HUES48 (cell line): ENCODE data around the gene OSBP2.
"Not testable (repeated sequence)": the region's sequence is repeated elsewhere in the genome, so short reads cannot be mapped to it uniquely, and the experiment has no call there.

ENCODE experiments used
- H3K27ac ChIP-seq: one replicate; pipeline ENCODE4 v1.7.0; 2013; ENCODE audit warnings: low read depth, low read length, inconsistent platforms
- H3K27me3 ChIP-seq: 2 replicates; pipeline ENCODE4 v1.6.1; 2013; ENCODE audit warnings: mild to moderate bottlenecking, low read length; ENCODE audit not compliant: control insufficient read depth, insufficient read depth
- H3K36me3 ChIP-seq: 2 replicates; pipeline ENCODE4 v1.6.1; 2013; ENCODE audit warnings: low read length; ENCODE audit not compliant: control insufficient read depth, insufficient read depth
- H3K4me1 ChIP-seq: 2 replicates; pipeline ENCODE4 v1.6.1; 2013; ENCODE audit warnings: mild to moderate bottlenecking, low read length; ENCODE audit not compliant: control insufficient read depth, insufficient read depth
- H3K4me3 ChIP-seq: 2 replicates; pipeline ENCODE4 v1.5.1; 2013; ENCODE audit warnings: mild to moderate bottlenecking, low read depth, low read length
- H3K9ac ChIP-seq: 2 replicates; pipeline ENCODE4 v1.6.1; 2013; ENCODE audit warnings: mild to moderate bottlenecking, low read depth, low read length, moderate library complexity
- H3K9me3 ChIP-seq: 2 replicates; pipeline ENCODE4 v1.6.1; 2013; ENCODE audit warnings: low read length; ENCODE audit not compliant: control insufficient read depth, insufficient read depth

OSBP2 gene

DNA sequence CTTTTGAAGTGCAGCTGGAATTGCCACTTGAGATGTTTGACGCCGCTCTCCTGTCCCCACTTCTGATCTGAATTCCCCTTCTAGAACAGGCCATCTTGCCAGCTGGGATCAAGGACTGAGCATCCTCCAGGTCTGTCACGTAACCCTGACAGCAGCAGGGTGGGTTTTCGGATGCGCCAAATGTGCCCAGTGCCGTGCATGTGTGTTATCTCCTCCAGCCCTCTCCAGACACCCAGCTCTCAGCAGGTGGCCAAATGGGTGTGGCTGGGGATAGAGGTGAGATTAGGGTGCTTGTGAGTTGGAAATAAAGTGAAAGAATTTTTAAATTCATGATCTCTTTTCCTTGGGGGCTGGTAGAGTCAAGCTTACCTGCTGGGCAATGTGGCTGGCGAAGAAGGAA is 3.3 kb downstream of the OSBP2 start:
- H3K27me3 ChIP-seq = peaks cover 19% of the 10 kb centered on the region
- peaks cover 6% of the 10 kb centered on the region; the same call in 1 of the 2 replicates for H3K4me1 ChIP-seq
- H3K36me3 ChIP-seq = no peaks in the 10 kb centered on the region
- no peak overlapping the region for H3K4me3 ChIP-seq
- no peaks in the 10 kb centered on the region for H3K9me3 ChIP-seq
- H3K9ac ChIP-seq = no peak overlapping the region
- no peak overlapping the region for H3K27ac ChIP-seq

GRCh38 chr22:30701872-30702271 is 7.2 kb downstream of the OSBP2 start:
- H3K9ac ChIP-seq = no peak overlapping the region
- no peaks in the 10 kb centered on the region for H3K36me3 ChIP-seq
- no peaks in the 10 kb centered on the region for H3K9me3 ChIP-seq
- H3K27me3 ChIP-seq = peaks cover 1% of the 10 kb centered on the region; the same call in 1 of the 2 replicates
- no peak overlapping the region for H3K27ac ChIP-seq
- H3K4me1 ChIP-seq = peaks cover 9% of the 10 kb centered on the region; the same call in 1 of the 2 replicates
- H3K4me3 ChIP-seq = no peak overlapping the region

- no peaks in the 10 kb centered on the region for H3K27me3 ChIP-seq
- peaks cover 9% of the 10 kb centered on the region; the same call in 1 of the 2 replicates for H3K4me1 ChIP-seq
- no peak overlapping the region for H3K9ac ChIP-seq
- H3K4me3 ChIP-seq = no peak overlapping the region
- H3K9me3 ChIP-seq = no peaks in the 10 kb centered on the region
- no peaks in the 10 kb centered on the region for H3K36me3 ChIP-seq
- no peak overlapping the region for H3K27ac ChIP-seq
These were observed 8.2 kb downstream of the OSBP2 start for GRCh38 chr22:30702856-30703255.

DNA sequence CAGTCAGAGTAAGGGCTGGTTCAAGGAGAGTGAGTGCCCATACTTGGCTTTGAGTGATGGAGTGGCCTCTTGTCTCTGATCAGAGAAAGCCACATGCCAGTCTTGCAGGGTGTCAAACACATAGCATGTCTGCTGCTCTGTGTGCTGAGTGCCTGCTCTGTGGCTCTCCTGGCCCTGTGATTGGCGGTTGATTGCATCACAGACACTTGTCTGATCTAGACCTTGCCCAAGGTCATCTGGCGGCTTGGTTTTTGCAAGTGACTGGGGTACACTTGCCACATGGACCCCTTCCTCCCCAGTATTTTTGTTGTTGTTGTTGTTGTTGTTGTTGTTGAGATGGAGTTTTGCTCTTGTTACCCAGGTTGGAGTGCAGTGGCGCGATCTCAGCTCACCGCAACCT is 10.3 kb downstream of the OSBP2 start:
- H3K9ac ChIP-seq = no peak overlapping the region
- no peaks in the 10 kb centered on the region for H3K27me3 ChIP-seq
- H3K27ac ChIP-seq = no peak overlapping the region
- no peaks in the 10 kb centered on the region for H3K9me3 ChIP-seq
- H3K4me3 ChIP-seq = no peak overlapping the region
- H3K36me3 ChIP-seq = no peaks in the 10 kb centered on the region
- H3K4me1 ChIP-seq = peaks cover 9% of the 10 kb centered on the region; the same call in 1 of the 2 replicates

DNA sequence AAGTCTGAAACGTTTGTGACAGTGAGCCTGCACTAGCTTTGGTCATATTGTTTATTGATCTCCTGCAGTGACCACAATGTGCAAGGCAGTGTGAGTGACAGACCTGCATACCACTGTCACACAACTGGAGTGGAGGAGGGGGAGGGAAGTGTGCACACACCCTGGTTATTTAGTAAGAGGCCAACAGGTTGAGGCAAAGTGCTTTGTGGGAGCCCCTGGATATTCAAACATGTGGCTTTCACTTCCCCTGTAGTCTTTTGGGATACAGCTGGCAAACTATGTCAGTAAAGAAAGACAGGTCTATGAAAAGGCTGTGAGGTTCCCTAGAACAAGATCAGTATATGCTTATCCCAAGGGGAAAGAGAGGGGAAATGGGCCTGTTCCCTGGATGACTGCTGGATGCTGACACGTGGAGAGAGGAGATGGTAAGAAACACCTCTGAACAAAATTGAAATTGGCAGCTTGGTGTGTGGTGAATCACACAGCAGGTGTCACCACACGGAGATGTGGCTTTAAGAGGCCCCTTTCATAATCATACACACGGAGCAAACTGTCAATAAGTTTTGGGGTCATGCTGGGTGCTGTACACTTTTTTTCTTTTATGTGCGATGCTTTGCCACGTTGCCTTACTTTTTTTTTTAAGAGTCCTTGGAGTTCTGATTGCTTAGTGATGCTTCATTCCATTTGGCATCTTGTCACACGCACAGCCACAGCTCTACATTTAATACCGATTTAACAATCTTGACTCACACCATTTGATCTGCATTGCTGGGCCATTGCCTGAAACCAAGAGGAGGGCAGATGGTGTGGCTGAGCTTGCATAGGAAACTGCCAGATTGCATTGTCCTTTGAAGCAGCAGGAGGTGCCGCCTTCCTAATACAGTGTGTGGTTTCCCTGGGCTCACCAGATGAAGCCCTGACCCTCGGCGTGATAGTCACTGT is 11.3 kb downstream of the OSBP2 start:
- Histone ChIP-seq H3K27ac (no peak overlapping the region), H3K4me1 (peaks cover 9% of the 10 kb centered on the region; the same call in 1 of the 2 replicates), H3K4me3 (no peak overlapping the region), H3K9ac (no peak overlapping the region), H3K36me3 (no peaks in the 10 kb centered on the region), H3K9me3 (no peaks in the 10 kb centered on the region), H3K27me3 (no peaks in the 10 kb centered on the region)

DNA sequence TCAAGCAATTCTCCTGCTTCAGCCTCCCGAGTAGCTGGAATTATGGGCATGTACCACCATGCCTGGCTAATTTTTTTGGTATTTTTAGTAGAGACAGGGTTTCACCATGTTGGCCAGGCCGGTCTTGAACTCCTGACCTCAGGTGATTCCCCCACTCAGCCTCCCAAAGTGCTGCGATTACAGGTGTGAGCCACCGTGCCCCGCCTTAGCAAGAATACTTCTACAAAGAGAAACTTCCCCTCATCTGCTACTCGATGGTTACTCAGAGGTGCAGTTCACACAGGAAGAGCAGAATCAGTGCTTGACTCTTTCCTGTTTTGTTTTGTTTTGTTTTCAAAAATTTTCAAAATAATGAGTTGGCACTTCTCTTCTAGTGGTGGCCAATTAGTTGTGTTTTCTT is 15.3 kb downstream of the OSBP2 start:
- not testable (repeated sequence) for H3K27ac ChIP-seq, H3K9me3 ChIP-seq, H3K4me3 ChIP-seq, H3K36me3 ChIP-seq, H3K4me1 ChIP-seq, H3K27me3 ChIP-seq, H3K9ac ChIP-seq

GRCh38 chr22:30712094-30712493 is 17.4 kb downstream of the OSBP2 start:
- Histone ChIP-seq H3K27ac (no peak overlapping the region), H3K36me3 (no peaks in the 10 kb centered on the region), H3K4me3 (no peak overlapping the region), H3K4me1 (no peaks in the 10 kb centered on the region), H3K9me3 (no peaks in the 10 kb centered on the region), H3K9ac (no peak overlapping the region), H3K27me3 (no peaks in the 10 kb centered on the region)

GRCh38 chr22:30714062-30714461 is 19.4 kb downstream of the OSBP2 start:
- Histone ChIP-seq H3K27me3 (no peaks in the 10 kb centered on the region), H3K36me3 (no peaks in the 10 kb centered on the region), H3K4me3 (no peak overlapping the region), H3K9ac (no peak overlapping the region), H3K27ac (no peak overlapping the region), H3K9me3 (no peaks in the 10 kb centered on the region), H3K4me1 (no peaks in the 10 kb centered on the region)

- H3K9me3 ChIP-seq = no peaks in the 10 kb centered on the region
- no peaks in the 10 kb centered on the region for H3K4me1 ChIP-seq
- H3K36me3 ChIP-seq = no peaks in the 10 kb centered on the region
- H3K27me3 ChIP-seq = no peaks in the 10 kb centered on the region
- no peak overlapping the region for H3K9ac ChIP-seq
- no peak overlapping the region for H3K4me3 ChIP-seq
- H3K27ac ChIP-seq = no peak overlapping the region
These were observed 22.8 kb downstream of the OSBP2 start for GRCh38 chr22:30717331-30717921.

GRCh38 chr22:30717952-30718351 is 23.3 kb downstream of the OSBP2 start:
- Histone ChIP-seq H3K36me3 (no peaks in the 10 kb centered on the region), H3K9ac (no peak overlapping the region), H3K27ac (no peak overlapping the region), H3K4me3 (no peak overlapping the region), H3K4me1 (no peaks in the 10 kb centered on the region), H3K27me3 (no peaks in the 10 kb centered on the region), H3K9me3 (no peaks in the 10 kb centered on the region)

- Histone ChIP-seq H3K4me3 (no peak overlapping the region), H3K36me3 (no peaks in the 10 kb centered on the region), H3K9me3 (no peaks in the 10 kb centered on the region), H3K4me1 (no peaks in the 10 kb centered on the region), H3K9ac (no peak overlapping the region), H3K27ac (no peak overlapping the region), H3K27me3 (no peaks in the 10 kb centered on the region)
These were observed 23.8 kb downstream of the OSBP2 start for GRCh38 chr22:30718491-30718890.
